ENCODE measurements around the gene CYB5R4.

GRCh38 chr6:83985308-83985713 lies 125.8 kb downstream of the CYB5R4 start:
- TF ChIP-seq CTCF (IDR thresholded peaks at IDR 0.05; ENCODE audit: poor library complexity, severe bottlenecking) (no peak), EZH2 (IDR thresholded peaks at IDR 0.05; ENCODE audit: borderline replicate concordance, insufficient read depth, low read length, poor library complexity, severe bottlenecking) (no peak)
